ENCODE results near the gene ROM1.
A peak's percentile ranks its signal among the peaks of the same experiment; 100 is the strongest.
"Not testable (repeated sequence)": the region's sequence is repeated elsewhere in the genome, so short reads cannot be mapped to it uniquely, and the experiment has no call there.

ROM1 gene

DNA sequence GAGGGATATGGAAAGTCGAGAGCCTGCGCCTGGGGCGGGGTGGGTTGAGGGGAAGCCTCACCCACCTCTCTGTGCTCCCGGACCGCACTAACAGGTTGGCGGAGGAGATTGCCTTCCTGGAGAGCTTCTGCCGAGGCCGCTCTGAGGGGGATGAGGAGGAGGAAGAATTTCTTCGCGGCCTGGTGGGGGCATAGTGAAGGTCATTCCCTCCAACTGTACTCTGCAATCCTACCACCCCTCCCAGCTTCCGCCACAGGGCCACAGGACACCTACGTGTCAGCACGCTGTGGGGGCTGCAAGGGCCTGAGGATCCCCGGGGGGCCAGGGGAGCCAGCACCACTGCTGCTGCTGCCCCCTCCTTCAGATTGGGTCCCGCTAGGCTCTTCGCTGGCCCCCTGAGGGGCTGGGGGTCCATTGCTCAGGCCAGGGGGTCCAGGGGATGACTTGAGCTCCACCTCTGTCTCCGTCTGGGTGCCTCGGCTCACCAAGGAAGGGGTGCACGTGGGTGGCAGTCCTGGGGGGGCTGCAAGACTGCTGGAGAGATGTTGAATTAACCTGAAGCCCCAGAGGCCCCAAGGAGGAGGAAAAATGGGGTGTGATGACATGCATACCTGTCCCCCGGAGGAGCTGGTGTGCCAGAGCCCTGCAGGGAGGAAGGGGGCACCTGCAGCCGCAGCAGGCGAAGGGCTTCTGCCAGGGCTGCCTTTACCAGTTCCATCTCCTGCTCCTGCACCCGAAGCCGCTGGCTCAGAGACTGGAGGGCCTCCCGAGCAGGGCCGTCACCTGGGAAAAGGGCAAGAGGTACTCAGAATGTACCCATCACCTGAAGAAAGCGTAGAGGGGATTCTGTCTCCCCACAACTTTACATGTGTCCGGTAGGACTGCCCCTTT is 2.0 kb upstream of the ROM1 start:
- no peak for DNase-seq

DNA sequence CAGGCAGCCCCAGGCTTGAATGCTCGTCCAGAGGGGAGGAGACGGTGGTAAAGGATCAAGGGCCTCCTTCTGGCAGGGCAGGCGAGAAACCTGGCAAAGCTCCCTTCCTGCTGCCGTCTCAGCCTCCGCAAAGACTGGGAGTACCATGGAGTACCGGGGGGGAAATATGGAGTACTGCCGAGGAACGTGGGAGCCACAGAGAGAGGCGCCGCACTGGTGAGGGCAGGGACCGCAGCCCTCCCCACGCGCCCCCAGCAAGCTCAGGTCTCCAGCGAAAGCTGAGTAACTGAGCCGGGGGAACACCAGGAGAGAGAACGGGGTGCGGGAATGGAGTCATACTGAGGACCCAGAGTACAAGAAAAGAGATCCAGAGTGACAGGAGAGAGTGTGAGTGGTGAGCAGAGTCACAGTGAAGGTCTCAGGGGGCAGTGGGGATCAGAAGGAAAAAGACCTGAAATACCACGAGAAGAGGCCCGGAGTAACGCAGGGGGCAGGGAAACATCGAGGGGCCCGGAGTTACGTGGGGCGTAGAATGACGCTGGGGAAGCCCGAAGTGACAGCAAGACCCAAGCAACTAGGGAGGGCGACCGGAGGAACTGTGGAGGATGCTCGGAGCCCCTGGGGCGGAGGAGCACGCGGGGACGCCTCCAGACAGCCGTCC is 1.2 kb upstream of the ROM1 start:
- peak; percentile 61 for DNase-seq

DNA sequence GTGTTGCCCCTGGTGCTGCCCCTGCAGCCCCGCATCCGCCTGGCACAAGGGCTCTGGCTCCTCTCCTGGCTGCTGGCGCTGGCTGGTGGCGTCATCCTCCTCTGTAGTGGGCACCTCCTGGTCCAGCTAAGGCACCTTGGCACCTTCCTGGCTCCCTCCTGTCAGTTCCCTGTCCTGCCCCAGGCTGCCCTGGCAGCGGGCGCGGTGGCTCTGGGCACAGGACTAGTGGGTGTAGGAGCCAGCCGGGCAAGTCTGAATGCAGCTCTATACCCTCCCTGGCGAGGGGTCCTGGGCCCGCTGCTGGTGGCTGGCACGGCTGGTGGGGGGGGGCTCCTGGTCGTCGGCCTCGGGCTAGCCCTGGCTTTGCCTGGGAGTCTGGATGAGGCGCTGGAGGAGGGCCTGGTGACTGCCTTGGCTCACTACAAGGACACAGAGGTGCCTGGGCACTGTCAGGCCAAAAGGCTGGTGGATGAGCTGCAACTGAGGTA is 278 bp downstream of the ROM1 start:
- no peak for DNase-seq

DNA sequence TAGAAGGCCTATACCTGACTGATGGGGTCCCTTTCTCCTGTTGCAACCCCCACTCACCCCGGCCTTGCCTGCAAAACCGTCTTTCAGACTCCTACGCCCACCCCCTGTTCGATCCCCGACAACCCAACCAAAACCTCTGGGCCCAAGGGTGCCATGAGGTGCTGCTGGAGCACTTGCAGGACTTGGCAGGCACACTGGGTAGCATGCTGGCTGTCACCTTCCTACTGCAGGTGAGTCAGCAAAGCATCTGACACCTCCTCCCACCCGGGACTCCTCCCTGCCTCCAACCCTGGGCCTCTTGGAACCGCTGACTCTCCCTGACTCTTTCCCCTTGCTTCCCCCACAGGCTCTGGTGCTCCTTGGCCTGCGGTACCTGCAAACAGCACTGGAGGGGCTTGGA is 1.2 kb downstream of the ROM1 start:
- peak; percentile 62 for DNase-seq

DNA sequence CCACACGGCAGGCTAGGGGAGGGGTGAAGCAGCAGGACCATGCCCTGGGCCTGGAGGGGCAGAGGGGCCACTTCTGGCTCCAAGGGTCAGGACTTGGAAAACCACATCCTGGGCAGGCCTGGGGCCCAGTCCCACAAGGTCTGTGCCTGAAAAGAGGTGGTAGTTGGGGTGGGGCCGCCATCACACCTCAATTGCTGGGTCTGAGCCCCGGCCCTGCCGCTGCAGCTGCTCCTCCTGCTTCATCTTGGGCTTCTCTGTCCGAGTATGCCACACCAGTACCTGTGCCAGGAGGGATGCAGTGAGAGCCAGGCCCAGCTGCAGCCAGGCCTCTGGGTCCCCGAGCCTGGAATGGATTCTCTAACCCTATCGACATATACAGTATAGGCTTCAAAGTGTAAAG is 2.5 kb downstream of the ROM1 start:
- DNase-seq: no peak

GRCh38 chr11:62616957-62617356 is 3.9 kb downstream of the ROM1 start:
- not testable (repeated sequence) for DNase-seq

GRCh38 chr11:62621027-62621566 is 8.0 kb downstream of the ROM1 start:
- DNase-seq: no peak

- peak; percentile 94 for DNase-seq
Measured at GRCh38 chr11:62621567-62622470, 8.8 kb downstream of the ROM1 start, which contains the start of gene B3GAT3. TSS of gene B3GAT3 (minus strand) at chr11:62621986. CDS start at chr11:62621947, 39 bp downstream.

- no peak for DNase-seq
Measured at GRCh38 chr11:62622476-62623089, 9.5 kb downstream of the ROM1 start.

- no peak for DNase-seq
Measured at GRCh38 chr11:62627713-62628112, 14.7 kb downstream of the ROM1 start.

GRCh38 chr11:62632492-62632891 is 19.4 kb downstream of the ROM1 start:
- no peak for DNase-seq

- DNase-seq: no peak
Measured at GRCh38 chr11:62644220-62644619, 31.2 kb downstream of the ROM1 start.

DNA sequence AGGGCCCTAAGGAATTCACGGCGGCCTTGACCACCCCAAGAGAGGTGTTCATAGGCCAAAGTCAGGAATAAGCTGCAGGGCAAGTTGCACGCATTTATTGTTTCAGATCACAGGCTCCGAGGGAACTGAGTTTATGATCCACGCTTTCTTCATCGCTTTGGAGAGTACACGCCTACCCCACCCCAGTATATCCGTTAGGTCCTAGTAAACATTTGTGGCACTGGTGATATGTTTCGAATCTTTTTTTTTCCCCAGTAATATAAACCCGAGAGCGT is 32.6 kb downstream of the ROM1 start:
- DNase-seq: no peak

- peak; percentile 100 for DNase-seq
Measured at GRCh38 chr11:62645946-62646824, 33.1 kb downstream of the ROM1 start, which contains the start of gene GANAB. TSS of gene GANAB (minus strand) at chr11:62646613. CDS start at chr11:62646599, 14 bp downstream.

DNA sequence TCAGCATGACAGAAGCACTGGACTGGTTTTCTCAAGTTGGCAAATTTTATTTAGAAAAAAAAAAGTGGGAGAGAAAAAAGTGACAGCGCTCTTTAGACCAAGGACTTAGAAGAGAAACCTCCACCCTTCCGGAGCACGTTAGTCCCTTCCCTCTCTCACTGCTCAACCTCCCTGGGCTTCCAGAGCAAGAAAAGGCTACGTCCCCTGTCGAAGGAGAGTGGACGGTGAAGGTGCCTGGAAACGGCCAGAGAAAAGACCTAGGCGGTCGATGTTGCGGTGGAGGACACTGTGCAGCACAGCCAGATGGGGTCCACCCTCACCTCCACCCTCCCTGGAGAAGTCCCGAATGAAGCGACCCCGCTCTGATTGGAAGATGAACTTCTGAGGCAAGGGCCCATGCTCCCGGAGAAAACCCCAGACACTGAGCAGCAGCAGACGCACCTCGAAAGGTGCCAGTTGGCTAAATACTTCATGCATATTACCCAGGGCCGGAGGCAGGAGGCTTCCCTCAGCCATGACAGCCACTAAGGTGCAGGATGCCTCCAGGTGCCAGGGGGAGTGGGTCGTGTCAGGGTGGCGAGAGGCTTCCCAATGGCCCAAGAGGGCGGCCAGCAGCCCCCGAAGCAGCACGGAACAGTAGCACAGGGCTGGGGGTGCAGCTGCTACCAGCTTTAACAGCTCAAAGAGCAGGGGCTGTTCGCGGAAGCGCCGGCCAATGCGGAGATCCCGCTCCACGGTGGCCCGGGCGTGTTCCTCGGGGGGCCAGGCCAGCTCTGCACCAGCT is 34.0 kb downstream of the ROM1 start:
- no peak for DNase-seq

DNA sequence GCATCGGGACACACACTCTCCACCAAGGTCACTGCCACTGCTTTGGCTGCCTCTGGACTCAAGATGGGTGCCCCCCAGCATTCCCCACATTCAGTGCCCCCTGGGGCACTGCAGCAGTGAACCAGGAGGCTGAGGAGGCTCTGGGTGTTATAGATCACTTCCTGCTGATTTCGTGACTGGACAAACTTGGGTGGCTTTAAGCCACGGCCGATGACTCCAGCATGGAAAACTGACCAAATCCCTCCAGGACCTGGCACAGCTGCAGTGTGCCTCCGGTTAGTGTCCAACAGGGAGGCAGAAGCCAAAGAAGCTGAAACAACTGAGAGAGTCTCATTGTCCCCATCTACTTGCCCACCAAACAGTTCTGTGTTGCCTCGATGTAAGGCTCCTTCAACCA is 34.5 kb downstream of the ROM1 start:
- DNase-seq: no peak

GRCh38 chr11:62648185-62648966 is 35.3 kb downstream of the ROM1 start:
- no peak for DNase-seq

DNA sequence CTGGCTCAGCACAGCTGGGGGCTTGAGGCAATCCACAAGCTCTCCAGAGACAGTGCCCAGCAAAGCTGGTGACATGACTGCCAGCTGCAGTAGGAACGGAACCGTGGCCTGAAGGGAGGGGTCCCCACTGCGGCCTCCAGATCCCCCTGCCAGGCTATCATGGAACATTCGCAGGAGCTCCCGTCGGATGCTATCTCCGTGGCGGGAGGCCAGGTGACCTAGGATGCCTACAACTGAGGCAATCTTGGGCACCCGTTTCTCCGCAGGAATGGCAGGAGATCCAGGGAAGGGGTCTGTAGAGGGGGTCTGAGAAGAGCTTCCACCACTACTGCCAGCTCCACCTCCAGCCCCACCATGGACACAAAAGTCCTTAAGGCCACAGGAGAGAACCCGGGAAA is 35.9 kb downstream of the ROM1 start:
- DNase-seq: no peak

- no peak for DNase-seq
Measured at GRCh38 chr11:62649486-62649885, 36.4 kb downstream of the ROM1 start.

DNA sequence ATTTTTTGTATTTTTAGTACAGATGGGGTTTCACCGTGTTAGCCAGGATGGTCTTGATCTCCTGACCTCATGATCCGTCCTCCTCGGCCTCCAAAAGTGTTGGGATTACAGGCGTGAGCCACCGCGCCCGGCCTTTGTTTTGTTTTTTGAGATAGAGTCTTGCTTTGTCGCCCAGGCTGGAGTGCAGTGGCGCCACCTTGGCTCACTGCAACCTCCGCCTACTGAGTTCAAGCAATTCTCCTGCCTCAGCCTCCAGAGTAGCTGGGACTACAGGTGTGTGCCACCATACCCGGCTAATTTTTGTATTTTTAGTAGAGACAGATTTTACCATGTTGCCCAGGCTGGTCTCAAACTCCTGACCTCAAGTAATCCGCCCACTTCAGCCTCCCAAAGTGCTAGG is 37.2 kb downstream of the ROM1 start:
- not testable (repeated sequence) for DNase-seq
